IMR-90 (cell line): ENCODE results near the gene AHCTF1.

Experiments used
- BHLHE40 ChIP-seq: fragments of 150-350 bp; IDR thresholded peaks from 2 replicates; pipeline ENCODE4 v1.6.1; 2016; ENCODE audit warnings: mild to moderate bottlenecking, low read depth, low read length
- CEBPB ChIP-seq: IDR thresholded peaks from 2 replicates; pipeline ENCODE4 v1.6.1; 2012; ENCODE audit warnings: low read depth, low read length, improper control_type of control experiment
- MAFK ChIP-seq: IDR thresholded peaks from 2 replicates; pipeline ENCODE4 v1.6.1; 2012; ENCODE audit warnings: low read depth, low read length, improper control_type of control experiment
- POLR2A ChIP-seq: IDR thresholded peaks from 2 replicates; pipeline ENCODE4 v1.6.1; 2012; ENCODE audit warnings: mild to moderate bottlenecking, low read depth, low read length
- RAD21 ChIP-seq: IDR thresholded peaks from 2 replicates; pipeline ENCODE4 v1.6.1; 2012; ENCODE audit warnings: low read length, improper control_type of control experiment
- RCOR1 ChIP-seq: IDR thresholded peaks from 2 replicates; pipeline ENCODE4 v1.6.1; 2012; ENCODE audit warnings: mild to moderate bottlenecking, low read length, improper control_type of control experiment; ENCODE audit not compliant: insufficient replicate concordance
- RFX5 ChIP-seq: IDR thresholded peaks from 2 replicates; pipeline ENCODE4 v1.8.0; 2012; ENCODE audit warnings: low read depth, mild to moderate bottlenecking, low read length, moderate library complexity
- SMC3 ChIP-seq: fragments of 150-350 bp; IDR thresholded peaks from 2 replicates; pipeline ENCODE4 v1.6.1; 2016; ENCODE audit warnings: low read depth, mild to moderate bottlenecking, antibody characterized with exemption, low read length, moderate library complexity
- TF ChIP-seq, protein P1 (sequence below): conservative IDR thresholded peaks from 2 replicates; pipeline ENCODE4 v1.5.1; 2012; ENCODE audit warnings: mild to moderate bottlenecking, low read depth, low read length, improper control_type of control experiment
- TF ChIP-seq, protein P2 (sequence below): fragments of 150-350 bp; IDR thresholded peaks from 2 replicates; pipeline ENCODE4 v1.6.1; 2017; ENCODE audit warnings: mild to moderate bottlenecking, antibody characterized with exemption, low read length, low read depth

DNA sequence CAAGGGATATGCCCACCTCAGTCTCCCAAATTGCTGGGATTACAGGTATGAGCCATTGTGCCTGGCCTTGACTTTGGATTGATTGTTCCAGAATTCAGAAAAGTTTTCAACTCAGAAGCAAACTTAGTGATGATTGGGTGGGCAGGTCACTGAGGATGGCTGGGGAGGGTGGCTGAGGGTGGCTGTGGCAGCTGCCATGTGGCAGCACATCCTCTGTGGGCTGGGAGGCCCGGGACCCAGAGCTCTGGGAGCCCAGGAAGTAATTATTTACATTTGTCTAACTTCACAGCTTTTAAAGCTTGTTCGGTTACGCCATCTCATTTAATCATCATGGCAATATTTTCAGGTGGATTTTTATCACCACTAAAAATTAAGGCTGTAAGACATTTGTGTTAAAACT, 131.4 kb downstream of the AHCTF1 start:
- TF ChIP-seq RAD21: no peak
- TF ChIP-seq, protein P1, sequence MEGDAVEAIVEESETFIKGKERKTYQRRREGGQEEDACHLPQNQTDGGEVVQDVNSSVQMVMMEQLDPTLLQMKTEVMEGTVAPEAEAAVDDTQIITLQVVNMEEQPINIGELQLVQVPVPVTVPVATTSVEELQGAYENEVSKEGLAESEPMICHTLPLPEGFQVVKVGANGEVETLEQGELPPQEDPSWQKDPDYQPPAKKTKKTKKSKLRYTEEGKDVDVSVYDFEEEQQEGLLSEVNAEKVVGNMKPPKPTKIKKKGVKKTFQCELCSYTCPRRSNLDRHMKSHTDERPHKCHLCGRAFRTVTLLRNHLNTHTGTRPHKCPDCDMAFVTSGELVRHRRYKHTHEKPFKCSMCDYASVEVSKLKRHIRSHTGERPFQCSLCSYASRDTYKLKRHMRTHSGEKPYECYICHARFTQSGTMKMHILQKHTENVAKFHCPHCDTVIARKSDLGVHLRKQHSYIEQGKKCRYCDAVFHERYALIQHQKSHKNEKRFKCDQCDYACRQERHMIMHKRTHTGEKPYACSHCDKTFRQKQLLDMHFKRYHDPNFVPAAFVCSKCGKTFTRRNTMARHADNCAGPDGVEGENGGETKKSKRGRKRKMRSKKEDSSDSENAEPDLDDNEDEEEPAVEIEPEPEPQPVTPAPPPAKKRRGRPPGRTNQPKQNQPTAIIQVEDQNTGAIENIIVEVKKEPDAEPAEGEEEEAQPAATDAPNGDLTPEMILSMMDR: no peak
- TF ChIP-seq MAFK: no peak
- no peak for TF ChIP-seq RFX5
- no peak for TF ChIP-seq SMC3
- no peak for TF ChIP-seq POLR2A
- no peak for TF ChIP-seq RCOR1
- TF ChIP-seq CEBPB: no peak
- TF ChIP-seq, protein P2, sequence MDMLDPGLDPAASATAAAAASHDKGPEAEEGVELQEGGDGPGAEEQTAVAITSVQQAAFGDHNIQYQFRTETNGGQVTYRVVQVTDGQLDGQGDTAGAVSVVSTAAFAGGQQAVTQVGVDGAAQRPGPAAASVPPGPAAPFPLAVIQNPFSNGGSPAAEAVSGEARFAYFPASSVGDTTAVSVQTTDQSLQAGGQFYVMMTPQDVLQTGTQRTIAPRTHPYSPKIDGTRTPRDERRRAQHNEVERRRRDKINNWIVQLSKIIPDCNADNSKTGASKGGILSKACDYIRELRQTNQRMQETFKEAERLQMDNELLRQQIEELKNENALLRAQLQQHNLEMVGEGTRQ: no peak
- TF ChIP-seq BHLHE40: no peak
